ENCODE results near the gene CKS1B. TPM values are rescaled to one million over a fixed set of nuclear protein-coding genes. Genes with fewer than 3 reads are reported as not detected.

CKS1B gene
- total and polyA plus RNA-seq, 9 of the 15 experiments (the other 6 are each of a cell fraction or from before 2014, with no cell fraction given): 215 to 1,103 (median 460) TPM

GRCh38 chr1:154961207-154962155 is 13.0 kb upstream of the CKS1B start, which contains the start of gene PYGO2 (continued):
- TF ChIP-seq TFE3 (CRISPR knock-in tag; IDR thresholded peaks at IDR 0.05) (no peak), NR0B1 (IDR thresholded peaks at IDR 0.05; ENCODE audit: partially characterized antibody) (no peak), SMARCA5 (IDR thresholded peaks at IDR 0.05) (no peak), RAD21 (CRISPR knock-in tag; conservative IDR thresholded peaks at IDR 0.05 in 1 of 2, IDR thresholded peaks at IDR 0.05 in 1 of 2) (peak; percentile 74 to 80), PRMT5 (CRISPR knock-in tag; IDR thresholded peaks at IDR 0.05) (no peak), E2F6 (IDR thresholded peaks at IDR 0.05; ENCODE audit: borderline replicate concordance in 1 of 2, extremely low read depth in 1 of 2, insufficient read depth in 1 of 2, insufficient read length in 1 of 2, low read depth in 1 of 2, low read length in 1 of 2, poor library complexity in 1 of 2, severe bottlenecking in 1 of 2) (peak in 1 of 2 experiments; percentile 52), ADNP (tag; IDR thresholded peaks at IDR 0.05) (no peak), THAP7 (CRISPR knock-in tag; IDR thresholded peaks at IDR 0.05) (peak; percentile 93), GTF2E2 (tag; IDR thresholded peaks at IDR 0.05) (peak; percentile 76; the same call in 1 of the 2 replicates), TEAD1 (CRISPR knock-in tag; IDR thresholded peaks at IDR 0.05) (no peak), NR2C1 (IDR thresholded peaks at IDR 0.05) (no peak), NR2C1 (tag; IDR thresholded peaks at IDR 0.05) (no peak), TCF7 (IDR thresholded peaks at IDR 0.05; ENCODE audit: borderline replicate concordance) (no peak), PHB (CRISPR knock-in tag; IDR thresholded peaks at IDR 0.05) (peak; percentile 18), CREM (IDR thresholded peaks at IDR 0.05; ENCODE audit: low read depth) (peak; percentile 47; the same call in 1 of the 2 replicates), NKRF (IDR thresholded peaks at IDR 0.05; ENCODE audit: borderline replicate concordance) (peak; percentile 72; the same call in 1 of the 2 replicates), MCM7 (IDR thresholded peaks at IDR 0.05) (no peak), FOSL1 (tag; conservative IDR thresholded peaks at IDR 0.05) (peak; percentile 37; the same call in 1 of the 2 replicates), ZNF311 (CRISPR knock-in tag; IDR thresholded peaks at IDR 0.05) (no peak), ASH1L (IDR thresholded peaks at IDR 0.05; ENCODE audit: borderline replicate concordance, low read depth, partially characterized antibody) (no peak), TAF9B (IDR thresholded peaks at IDR 0.05; ENCODE audit: partially characterized antibody) (no peak)
